ENCODE data around the gene CAPN8.

GRCh38 chr1:223524930-223525451 is 140.5 kb downstream of the CAPN8 start:
- no peak for TF ChIP-seq CTCF (IDR thresholded peaks at IDR 0.05; ENCODE audit: insufficient read depth, low read depth, low read length)
- no peak for TF ChIP-seq EZH2 (IDR thresholded peaks at IDR 0.05; ENCODE audit: insufficient read depth, low read length)
